Activated T-cell treated with anti-CD3 and anti-CD28 coated beads for 24 hours (primary cell): ENCODE data around the gene KRTAP12-1.
"Not testable (repeated sequence)": the region's sequence is repeated elsewhere in the genome, so short reads cannot be mapped to it uniquely, and the experiment has no call there.

Experiments used
- DNase-seq: peaks from one replicate; pipeline ENCODE4 v3.0.0-alpha.2; 2020; ENCODE audit warnings: low read depth

The KRTAP12-1 gene

GRCh38 chr21:44667612-44668011, 14.4 kb downstream of the KRTAP12-1 start:
- no peak for DNase-seq

- DNase-seq: no peak
These were observed 15.3 kb downstream of the KRTAP12-1 start, which contains the start of gene KRTAP12-2 for GRCh38 chr21:44666401-44667320. KRTAP12-2 (minus strand) TSS chr21:44666927; CDS start chr21:44666886, 41 bp downstream.

- no peak for DNase-seq
These were observed 17.3 kb downstream of the KRTAP12-1 start for GRCh38 chr21:44664691-44665090.

- not testable (repeated sequence) for DNase-seq
These were observed 20.4 kb downstream of the KRTAP12-1 start for GRCh38 chr21:44661567-44661966.

GRCh38 chr21:44658913-44659595, 22.9 kb downstream of the KRTAP12-1 start:
- DNase-seq: no peak

- DNase-seq: no peak
These were observed 23.4 kb downstream of the KRTAP12-1 start for GRCh38 chr21:44658541-44658910.

GRCh38 chr21:44657635-44658540, 24.1 kb downstream of the KRTAP12-1 start, which contains the start of gene KRTAP12-3:
KRTAP12-3 (plus strand) TSS chr21:44657932; CDS start chr21:44657980, 48 bp downstream.
- DNase-seq: no peak

GRCh38 chr21:44656868-44657267, 25.1 kb downstream of the KRTAP12-1 start:
- no peak for DNase-seq

- DNase-seq: no peak
These were observed 27.3 kb downstream of the KRTAP12-1 start, which contains the start of gene KRTAP12-4 for GRCh38 chr21:44654576-44655175. KRTAP12-4 (minus strand) TSS chr21:44654659; CDS start chr21:44654614, 45 bp downstream.

- no peak for DNase-seq
These were observed 28.0 kb downstream of the KRTAP12-1 start for GRCh38 chr21:44653656-44654575.

GRCh38 chr21:44653123-44653522, 28.8 kb downstream of the KRTAP12-1 start:
- no peak for DNase-seq

GRCh38 chr21:44650973-44651675, 30.8 kb downstream of the KRTAP12-1 start:
- no peak for DNase-seq

- DNase-seq: no peak
These were observed 31.5 kb downstream of the KRTAP12-1 start for GRCh38 chr21:44650265-44650972.

GRCh38 chr21:44649521-44650100, 32.4 kb downstream of the KRTAP12-1 start:
- DNase-seq: no peak

- no peak for DNase-seq
These were observed 33.2 kb downstream of the KRTAP12-1 start for GRCh38 chr21:44648557-44649311.

- DNase-seq: no peak
These were observed 34.8 kb downstream of the KRTAP12-1 start for GRCh38 chr21:44647222-44647552.

- not testable (repeated sequence) for DNase-seq
These were observed 35.4 kb downstream of the KRTAP12-1 start, which contains the start of gene KRTAP10-11 for GRCh38 chr21:44646366-44647221. KRTAP10-11 (plus strand) TSS chr21:44646414; CDS start chr21:44646459, 45 bp downstream.
